OCI-LY7 (cell line): ENCODE measurements around the gene ABCC8. TPM values are rescaled to one million over a fixed set of nuclear protein-coding genes. Genes with fewer than 3 reads are reported as not detected.

ENCODE experiments used
- BruUV-seq: library from RNA; stranded (reverse); fragments of 400-500 nt; replicated peaks from 2 replicates; lab custom pipeline; 2021; lab: Mats Ljungman, UMichigan
- CTCF ChIA-PET: fragments of 300-600 bp; sonication (Branson Sonifier 250); formaldehyde crosslinking; loops from one replicate; lab custom pipeline; 2022; ENCODE audit warnings: antibody characterized with exemption; ENCODE audit not compliant: unreplicated experiment; lab: Charles Lee
- POLR2A ChIA-PET: fragments of 300-600 bp; sonication (Branson Sonifier 250); formaldehyde crosslinking; loops from one replicate; lab custom pipeline; 2022; ENCODE audit warnings: antibody characterized with exemption; lab: Charles Lee
- DNase-seq: peaks from one replicate; pipeline ENCODE4 v3.0.0-alpha.2; 2015; ENCODE audit warnings: low spot score
- H2AFZ ChIP-seq: fragments of 200-600 bp; sonication (generic), shearing (Covaris generic); 2 replicates; pipeline ENCODE4 v1.6.1; 2014; ENCODE audit warnings: mild to moderate bottlenecking, antibody characterized with exemption, low read length, moderate library complexity
- H3K27ac ChIP-seq: fragments of 200-600 bp; sonication (generic); 2 replicates; pipeline ENCODE4 v1.5.1; 2014; ENCODE audit warnings: mixed run types, low read depth, mild to moderate bottlenecking, moderate library complexity, low read length, inconsistent platforms; ENCODE audit not compliant: poor library complexity, severe bottlenecking
- H3K36me3 ChIP-seq: fragments of 200-600 bp; sonication (generic); 2 replicates; pipeline ENCODE4 v1.6.1; 2014; ENCODE audit warnings: mild to moderate bottlenecking, antibody characterized with exemption, low read length, moderate library complexity, mixed read lengths; ENCODE audit not compliant: insufficient read depth
- H3K4me1 ChIP-seq: fragments of 200-600 bp; sonication (generic); 2 replicates; pipeline ENCODE4 v1.5.1; 2014; ENCODE audit warnings: mild to moderate bottlenecking, low read length; ENCODE audit not compliant: insufficient read depth, poor library complexity, severe bottlenecking
- H3K4me2 ChIP-seq: fragments of 200-600 bp; sonication (generic); 2 replicates; pipeline ENCODE4 v1.6.1; 2014; ENCODE audit warnings: mild to moderate bottlenecking, low read length
- H3K4me3 ChIP-seq: fragments of 200-600 bp; sonication (generic); 2 replicates; pipeline ENCODE4 v1.5.1; 2014; ENCODE audit warnings: mild to moderate bottlenecking, low read depth, low read length; ENCODE audit not compliant: poor library complexity, severe bottlenecking
- H3K79me2 ChIP-seq: fragments of 200-600 bp; sonication (generic); 2 replicates; pipeline ENCODE4 v1.6.1; 2016; ENCODE audit warnings: low read depth, mild to moderate bottlenecking, low read length, moderate library complexity, mixed read lengths; ENCODE audit not compliant: insufficient read depth
- H3K9me2 ChIP-seq: fragments of 200-600 bp; sonication (generic); 2 replicates; pipeline ENCODE4 v1.6.1; 2016; ENCODE audit warnings: mild to moderate bottlenecking, low read length, mixed read lengths; ENCODE audit not compliant: insufficient read depth
- H3K9me3 ChIP-seq: fragments of 200-600 bp; sonication (generic); 2 replicates; pipeline ENCODE4 v1.6.1; 2014; ENCODE audit warnings: mild to moderate bottlenecking, mixed run types, low read length, mixed read lengths
- H4K20me1 ChIP-seq: fragments of 200-600 bp; sonication (generic); 2 replicates; pipeline ENCODE4 v1.6.1; 2014; ENCODE audit warnings: mild to moderate bottlenecking, antibody characterized with exemption, low read length, moderate library complexity, mixed read lengths; ENCODE audit not compliant: insufficient read depth
- EZH2phosphoT487 ChIP-seq: fragments of 200-600 bp; sonication (generic); IDR thresholded peaks from 2 replicates; pipeline ENCODE4 v1.6.1; 2018; ENCODE audit warnings: low read depth, borderline replicate concordance, mild to moderate bottlenecking, mixed run types, antibody characterized with exemption, low read length, moderate library complexity, mixed read lengths
- intact Hi-C: fragments of 100-400 bp; cut with micrococcal nuclease; formaldehyde crosslinking; loops from one replicate; pipeline ENCODE4 v1.10.0; 2022; ENCODE audit not compliant: unreplicated experiment
- total RNA-seq, 2 experiments: library from RNA; depleted of rRNA in 1 of 2; stranded (reverse); fragments of >200 nt in 1 of 2; shearing (Covaris generic) in 1 of 2; gene quantifications; 2 replicates each; pipeline ENCODE4 v1.2.3, GENCODE V29; 2014 to 2022
- TF ChIP-seq, protein P1 (sequence below): fragments of 200-600 bp; sonication (generic); conservative IDR thresholded peaks from 2 replicates; pipeline ENCODE4 v1.5.1; 2014; ENCODE audit warnings: mild to moderate bottlenecking, antibody characterized with exemption, low read length, moderate library complexity, mixed read lengths

Gene ABCC8
- total RNA-seq, 2 experiments from 2014 or later: not detected

GRCh38 chr11:17432002-17432401, 44.6 kb downstream of the ABCC8 start:
- Histone ChIP-seq H3K9me3 (no peaks in the 10 kb centered on the region), H2AFZ (no peak overlapping the region), H3K4me3 (no peak overlapping the region), H3K9me2 (no peaks in the 10 kb centered on the region), H4K20me1 (no peaks in the 10 kb centered on the region), H3K4me2 (no peak overlapping the region), H3K79me2 (no peaks in the 10 kb centered on the region), H3K27ac (no peak overlapping the region), H3K4me1 (no peaks in the 10 kb centered on the region), H3K36me3 (no peaks in the 10 kb centered on the region)
- BruUV-seq: no TSS peak
- ChIA-PET CTCF (no interaction called here), POLR2A (no interaction called here)
- intact Hi-C loops: no loop called here
- TF ChIP-seq, protein P1, sequence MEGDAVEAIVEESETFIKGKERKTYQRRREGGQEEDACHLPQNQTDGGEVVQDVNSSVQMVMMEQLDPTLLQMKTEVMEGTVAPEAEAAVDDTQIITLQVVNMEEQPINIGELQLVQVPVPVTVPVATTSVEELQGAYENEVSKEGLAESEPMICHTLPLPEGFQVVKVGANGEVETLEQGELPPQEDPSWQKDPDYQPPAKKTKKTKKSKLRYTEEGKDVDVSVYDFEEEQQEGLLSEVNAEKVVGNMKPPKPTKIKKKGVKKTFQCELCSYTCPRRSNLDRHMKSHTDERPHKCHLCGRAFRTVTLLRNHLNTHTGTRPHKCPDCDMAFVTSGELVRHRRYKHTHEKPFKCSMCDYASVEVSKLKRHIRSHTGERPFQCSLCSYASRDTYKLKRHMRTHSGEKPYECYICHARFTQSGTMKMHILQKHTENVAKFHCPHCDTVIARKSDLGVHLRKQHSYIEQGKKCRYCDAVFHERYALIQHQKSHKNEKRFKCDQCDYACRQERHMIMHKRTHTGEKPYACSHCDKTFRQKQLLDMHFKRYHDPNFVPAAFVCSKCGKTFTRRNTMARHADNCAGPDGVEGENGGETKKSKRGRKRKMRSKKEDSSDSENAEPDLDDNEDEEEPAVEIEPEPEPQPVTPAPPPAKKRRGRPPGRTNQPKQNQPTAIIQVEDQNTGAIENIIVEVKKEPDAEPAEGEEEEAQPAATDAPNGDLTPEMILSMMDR: no peak
- no peak for TF ChIP-seq EZH2phosphoT487
- DNase-seq: no peak

DNA sequence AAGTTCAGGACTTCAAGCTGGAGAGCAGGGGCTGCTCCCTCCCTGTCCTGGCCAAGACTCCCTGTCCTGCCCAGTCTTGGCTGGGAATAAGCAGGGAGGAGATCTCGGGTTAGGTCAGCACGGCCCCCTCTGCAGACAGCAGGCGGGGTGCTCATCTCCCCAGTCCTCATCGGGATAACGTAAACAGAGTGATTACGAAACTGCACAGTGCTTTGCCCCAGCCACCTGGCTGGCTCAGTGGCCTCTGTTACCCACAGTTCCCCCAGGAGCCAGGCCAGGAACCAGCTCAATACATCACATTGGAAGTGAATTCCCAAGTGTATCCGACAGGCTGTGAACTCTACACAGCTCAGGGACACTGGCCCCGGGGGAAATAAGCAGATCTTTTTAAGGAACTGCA, 45.5 kb downstream of the ABCC8 start:
- CTCF ChIA-PET: no interaction called here
- TF ChIP-seq, protein P1: no peak
- no peak for TF ChIP-seq EZH2phosphoT487
- POLR2A ChIA-PET: interaction anchor here (1.2 kb wide), 1 partner anchor 10 kb away, joined by 3 read pairs; no protein-coding TSS in a partner anchor

GRCh38 chr11:17430616-17431015, 46.0 kb downstream of the ABCC8 start:
- ChIA-PET CTCF (no interaction called here), POLR2A (interaction anchor here (0.7 to 1.2 kb wide), 2 partner anchors 10 to 40 kb away, joined by 3 read pairs; no protein-coding TSS in a partner anchor)
- Histone ChIP-seq H4K20me1 (no peaks in the 10 kb centered on the region), H3K27ac (no peak overlapping the region), H3K4me1 (no peaks in the 10 kb centered on the region), H3K9me2 (no peaks in the 10 kb centered on the region), H3K4me3 (no peak overlapping the region), H3K79me2 (no peaks in the 10 kb centered on the region), H3K9me3 (no peaks in the 10 kb centered on the region), H3K36me3 (no peaks in the 10 kb centered on the region), H2AFZ (no peak overlapping the region), H3K4me2 (no peak overlapping the region)
- no TSS peak for BruUV-seq
- TF ChIP-seq, protein P1: no peak
- no peak for TF ChIP-seq EZH2phosphoT487
- DNase-seq: no peak
- intact Hi-C loops: no loop called here

More for the DNA sequence above, 45.5 kb downstream of the ABCC8 start:
- BruUV-seq: no TSS peak
- Histone ChIP-seq H3K4me3 (no peak overlapping the region), H3K9me3 (no peaks in the 10 kb centered on the region), H2AFZ (no peak overlapping the region), H3K27ac (no peak overlapping the region), H3K9me2 (no peaks in the 10 kb centered on the region), H4K20me1 (no peaks in the 10 kb centered on the region), H3K79me2 (no peaks in the 10 kb centered on the region), H3K4me2 (no peak overlapping the region), H3K36me3 (no peaks in the 10 kb centered on the region), H3K4me1 (no peaks in the 10 kb centered on the region)
- DNase-seq: no peak
- intact Hi-C loops: no loop called here
